MM.1S (cell line): ENCODE results near the gene EIPR1.

Source experiments
- EZH2 ChIP-seq: fragments of 300-600 bp; sonication (generic); optimal IDR thresholded peaks from 2 replicates; pipeline ENCODE3; 2017; ENCODE audit warnings: low read depth, mild to moderate bottlenecking, antibody characterized with exemption, low read length, mixed read lengths
- TF ChIP-seq, protein P1 (sequence below): fragments of 300-600 bp; sonication (generic); IDR thresholded peaks from 2 replicates; pipeline ENCODE4 v1.5.1; 2016; ENCODE audit warnings: antibody characterized with exemption, low read length, mixed read lengths

DNA sequence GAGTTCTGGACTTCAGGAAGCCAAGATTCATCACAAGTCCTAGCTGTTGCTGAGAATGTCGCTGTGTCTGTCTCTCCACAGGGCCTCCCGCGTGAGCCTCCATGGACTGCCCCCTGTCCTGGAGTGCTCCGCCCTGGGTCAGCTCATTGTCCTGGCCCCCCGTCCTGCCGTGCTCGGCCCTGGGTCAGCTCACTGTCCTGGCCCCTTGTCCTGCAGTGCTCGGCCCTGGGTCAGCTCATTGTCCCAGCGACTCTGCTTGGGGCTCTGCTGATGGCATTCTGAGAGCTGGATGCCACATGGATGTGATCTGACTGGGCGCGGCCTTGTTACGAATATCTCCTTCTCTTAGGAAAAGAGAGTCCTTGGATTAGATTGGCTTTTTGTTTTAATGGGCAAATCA, 78.5 kb downstream of the EIPR1 start:
- TF ChIP-seq, protein P1, sequence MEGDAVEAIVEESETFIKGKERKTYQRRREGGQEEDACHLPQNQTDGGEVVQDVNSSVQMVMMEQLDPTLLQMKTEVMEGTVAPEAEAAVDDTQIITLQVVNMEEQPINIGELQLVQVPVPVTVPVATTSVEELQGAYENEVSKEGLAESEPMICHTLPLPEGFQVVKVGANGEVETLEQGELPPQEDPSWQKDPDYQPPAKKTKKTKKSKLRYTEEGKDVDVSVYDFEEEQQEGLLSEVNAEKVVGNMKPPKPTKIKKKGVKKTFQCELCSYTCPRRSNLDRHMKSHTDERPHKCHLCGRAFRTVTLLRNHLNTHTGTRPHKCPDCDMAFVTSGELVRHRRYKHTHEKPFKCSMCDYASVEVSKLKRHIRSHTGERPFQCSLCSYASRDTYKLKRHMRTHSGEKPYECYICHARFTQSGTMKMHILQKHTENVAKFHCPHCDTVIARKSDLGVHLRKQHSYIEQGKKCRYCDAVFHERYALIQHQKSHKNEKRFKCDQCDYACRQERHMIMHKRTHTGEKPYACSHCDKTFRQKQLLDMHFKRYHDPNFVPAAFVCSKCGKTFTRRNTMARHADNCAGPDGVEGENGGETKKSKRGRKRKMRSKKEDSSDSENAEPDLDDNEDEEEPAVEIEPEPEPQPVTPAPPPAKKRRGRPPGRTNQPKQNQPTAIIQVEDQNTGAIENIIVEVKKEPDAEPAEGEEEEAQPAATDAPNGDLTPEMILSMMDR: no peak
- TF ChIP-seq EZH2: no peak
